H1 (cell line): Measurements from ENCODE around the gene PLGLB1.
"Not testable (repeated sequence)": the region's sequence is repeated elsewhere in the genome, so short reads cannot be mapped to it uniquely, and the experiment has no call there.

Source experiments
- RAD21 ChIP-seq, 2 experiments: IDR thresholded peaks in 1 of 2; conservative IDR thresholded peaks in 1 of 2; 2 replicates each; pipeline ENCODE4 v1.6.1; 2011; ENCODE audit warnings: low read depth in 2 of 2, low read length in 2 of 2, improper control_type of control experiment in 1 of 2, inconsistent platforms in 1 of 2, mild to moderate bottlenecking in 1 of 2, moderate library complexity in 1 of 2
- YY1 ChIP-seq: IDR thresholded peaks from 2 replicates; pipeline ENCODE4 v1.6.1; 2011; ENCODE audit warnings: low read depth, mild to moderate bottlenecking, low read length
- TF ChIP-seq, protein P1 (sequence below): IDR thresholded peaks from 2 replicates; pipeline ENCODE4 v1.6.1; 2012; ENCODE audit warnings: inconsistent platforms
- TF ChIP-seq, protein P2 (sequence below), 3 experiments: IDR thresholded peaks; 1 replicate in 2 of 3; 2 replicates in 1 of 3; pipeline versions ENCODE4 v1.5.1 to v1.6.1; 2011; ENCODE audit warnings: low read length in 3 of 3, mild to moderate bottlenecking in 3 of 3, inconsistent platforms in 2 of 3, low read depth in 1 of 3, moderate library complexity in 1 of 3; ENCODE audit not compliant: insufficient read depth in 1 of 3; ENCODE audit errors: control extremely low read depth in 1 of 3

DNA sequence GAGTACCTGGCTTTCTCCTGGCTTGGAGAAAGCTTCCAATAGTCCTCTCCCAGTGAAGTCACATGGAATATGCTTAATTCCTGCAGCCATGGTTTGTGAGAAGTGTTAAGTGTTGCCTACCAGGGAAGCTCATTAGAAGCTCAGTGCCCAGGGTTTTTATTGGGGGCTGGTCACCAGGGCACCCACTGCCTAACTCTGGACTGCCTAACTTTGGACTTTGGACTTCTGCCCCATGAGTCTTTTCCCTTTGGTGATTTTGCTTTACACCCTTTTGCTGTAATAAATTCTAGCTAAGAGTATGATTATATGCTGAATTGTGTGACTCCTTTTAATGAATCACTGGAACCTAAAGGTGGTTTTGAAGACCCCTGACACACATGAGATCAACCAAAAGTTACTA, 35.2 kb upstream of the PLGLB1 start:
- not testable (repeated sequence) for TF ChIP-seq RAD21 (IDR thresholded peaks at IDR 0.05 in 1 of 2, conservative IDR thresholded peaks at IDR 0.05 in 1 of 2; ENCODE audit: low read depth in 2 of 2, low read length in 2 of 2); YY1
- TF ChIP-seq, protein P1, sequence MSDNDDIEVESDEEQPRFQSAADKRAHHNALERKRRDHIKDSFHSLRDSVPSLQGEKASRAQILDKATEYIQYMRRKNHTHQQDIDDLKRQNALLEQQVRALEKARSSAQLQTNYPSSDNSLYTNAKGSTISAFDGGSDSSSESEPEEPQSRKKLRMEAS, result not testable (repeated sequence)
- TF ChIP-seq, protein P2, sequence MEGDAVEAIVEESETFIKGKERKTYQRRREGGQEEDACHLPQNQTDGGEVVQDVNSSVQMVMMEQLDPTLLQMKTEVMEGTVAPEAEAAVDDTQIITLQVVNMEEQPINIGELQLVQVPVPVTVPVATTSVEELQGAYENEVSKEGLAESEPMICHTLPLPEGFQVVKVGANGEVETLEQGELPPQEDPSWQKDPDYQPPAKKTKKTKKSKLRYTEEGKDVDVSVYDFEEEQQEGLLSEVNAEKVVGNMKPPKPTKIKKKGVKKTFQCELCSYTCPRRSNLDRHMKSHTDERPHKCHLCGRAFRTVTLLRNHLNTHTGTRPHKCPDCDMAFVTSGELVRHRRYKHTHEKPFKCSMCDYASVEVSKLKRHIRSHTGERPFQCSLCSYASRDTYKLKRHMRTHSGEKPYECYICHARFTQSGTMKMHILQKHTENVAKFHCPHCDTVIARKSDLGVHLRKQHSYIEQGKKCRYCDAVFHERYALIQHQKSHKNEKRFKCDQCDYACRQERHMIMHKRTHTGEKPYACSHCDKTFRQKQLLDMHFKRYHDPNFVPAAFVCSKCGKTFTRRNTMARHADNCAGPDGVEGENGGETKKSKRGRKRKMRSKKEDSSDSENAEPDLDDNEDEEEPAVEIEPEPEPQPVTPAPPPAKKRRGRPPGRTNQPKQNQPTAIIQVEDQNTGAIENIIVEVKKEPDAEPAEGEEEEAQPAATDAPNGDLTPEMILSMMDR (IDR thresholded peaks at IDR 0.05; ENCODE audit: control extremely low read depth in 1 of 3, insufficient read depth in 1 of 3, low read depth in 1 of 3, low read length in 3 of 3), result not testable (repeated sequence)
